Measurements from ENCODE around the gene ROR1. TPM values are rescaled to one million over a fixed set of nuclear protein-coding genes. Genes with fewer than 3 reads are reported as not detected.

ROR1 gene
- total and polyA plus RNA-seq, 2 of the 4 experiments (the other 2 are of a cell fraction) = 4.4 to 10.0 TPM

DNA sequence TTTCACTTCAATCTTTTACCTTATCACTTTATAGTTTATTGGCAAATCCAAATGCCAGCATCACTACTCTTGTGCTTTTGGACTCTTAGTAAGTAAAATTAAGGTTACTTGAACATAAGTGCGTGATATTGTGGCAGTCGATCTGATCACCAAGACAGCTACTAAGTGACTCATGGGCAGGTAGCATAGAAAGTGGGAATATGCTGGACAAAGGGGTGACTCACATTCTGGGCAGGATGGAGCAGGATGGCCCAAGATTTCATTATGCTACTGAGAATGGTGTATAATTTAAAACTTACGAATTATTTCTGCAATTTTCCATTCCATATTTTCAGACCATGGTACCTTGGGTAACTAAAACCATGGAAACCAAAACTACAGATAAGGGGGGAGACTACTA is 120.2 kb downstream of the ROR1 start:
- H3K9me3 ChIP-seq (ENCODE audit: control insufficient read depth, insufficient read depth, low read length) = peaks cover 2% of the 10 kb centered on the region
- no peaks in the 10 kb centered on the region; a peak in 1 of 4 replicates for H3K79me1 ChIP-seq (ENCODE audit: low read depth in 1 of 2, low read length in 2 of 2)
- no peaks in the 10 kb centered on the region; the same call in 1 of the 2 replicates for H3K27me3 ChIP-seq (ENCODE audit: control insufficient read depth, insufficient read depth, low read length)
- H3K56ac ChIP-seq (ENCODE audit: extremely low read depth, insufficient read depth, low read length) = no peak overlapping the region
- no TSS peak for BruUV-seq (replicated peaks)
- no peak overlapping the region for H2BK5ac ChIP-seq (ENCODE audit: low read depth, low read length, poor library complexity, severe bottlenecking)
- H4K8ac ChIP-seq (ENCODE audit: low read depth in 2 of 2, low read length in 2 of 2) = no peak overlapping the region
- H3K4me1 ChIP-seq (ENCODE audit: control insufficient read depth, insufficient read depth, low read length) = peaks cover 10% of the 10 kb centered on the region
- no peaks in the 10 kb centered on the region for H3K36me3 ChIP-seq (ENCODE audit: control insufficient read depth, insufficient read depth, low read length)
- H2AK9ac ChIP-seq (replicated peaks; ENCODE audit: low read depth, low read length, poor library complexity) = no peak overlapping the region
- H2BK15ac ChIP-seq (ENCODE audit: low read depth, low read length) = no peak overlapping the region
- no peak overlapping the region for H2BK20ac ChIP-seq (ENCODE audit: low read depth, low read length)
- 80% methylated on average over 1 of the region's 3 CpGs; no CpG with 5 or more reads in 1 of the 2 experiments for WGBS, 2 experiments (ENCODE audit: extremely low coverage in 2 of 2, insufficient read length in 1 of 2)
- H3K14ac ChIP-seq (replicated peaks; ENCODE audit: low read depth, low read length) = 0 out of 2 replicates have a peak overlapping the region, but pooled peaks have one; percentile 30
- CTCF ChIA-PET = interaction anchor here (1.6 kb wide), 1 partner anchor 8 kb away, joined by 4 read pairs; no protein-coding TSS in a partner anchor
- dilution Hi-C loops (cut with HindIII; ENCODE audit: low sequenced_read_pairs, unreplicated experiment) = no loop called here
- TF ChIP-seq POLR2A (IDR thresholded peaks at IDR 0.05; ENCODE audit: low read depth, low read length) (no peak), RCOR1 (IDR thresholded peaks at IDR 0.05; ENCODE audit: insufficient replicate concordance, low read length) (no peak), SMC3 (IDR thresholded peaks at IDR 0.05; ENCODE audit: low read depth, low read length) (no peak), MAFK (IDR thresholded peaks at IDR 0.05; ENCODE audit: low read depth, low read length) (no peak), MAZ (IDR thresholded peaks at IDR 0.05; ENCODE audit: borderline replicate concordance, low read depth, low read length) (no peak), CEBPB (IDR thresholded peaks at IDR 0.05; ENCODE audit: low read depth, low read length) (no peak)
- TF ChIP-seq, protein P1, sequence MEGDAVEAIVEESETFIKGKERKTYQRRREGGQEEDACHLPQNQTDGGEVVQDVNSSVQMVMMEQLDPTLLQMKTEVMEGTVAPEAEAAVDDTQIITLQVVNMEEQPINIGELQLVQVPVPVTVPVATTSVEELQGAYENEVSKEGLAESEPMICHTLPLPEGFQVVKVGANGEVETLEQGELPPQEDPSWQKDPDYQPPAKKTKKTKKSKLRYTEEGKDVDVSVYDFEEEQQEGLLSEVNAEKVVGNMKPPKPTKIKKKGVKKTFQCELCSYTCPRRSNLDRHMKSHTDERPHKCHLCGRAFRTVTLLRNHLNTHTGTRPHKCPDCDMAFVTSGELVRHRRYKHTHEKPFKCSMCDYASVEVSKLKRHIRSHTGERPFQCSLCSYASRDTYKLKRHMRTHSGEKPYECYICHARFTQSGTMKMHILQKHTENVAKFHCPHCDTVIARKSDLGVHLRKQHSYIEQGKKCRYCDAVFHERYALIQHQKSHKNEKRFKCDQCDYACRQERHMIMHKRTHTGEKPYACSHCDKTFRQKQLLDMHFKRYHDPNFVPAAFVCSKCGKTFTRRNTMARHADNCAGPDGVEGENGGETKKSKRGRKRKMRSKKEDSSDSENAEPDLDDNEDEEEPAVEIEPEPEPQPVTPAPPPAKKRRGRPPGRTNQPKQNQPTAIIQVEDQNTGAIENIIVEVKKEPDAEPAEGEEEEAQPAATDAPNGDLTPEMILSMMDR (conservative IDR thresholded peaks at IDR 0.05; ENCODE audit: low read depth, low read length) = no peak
- H3K9me1 ChIP-seq (ENCODE audit: insufficient read depth, low read length) = peaks cover 3% of the 10 kb centered on the region; the same call in 1 of the 2 replicates
- ATAC-seq (ENCODE audit: low read depth) (no peak), DNase-seq (no peak)
- no peaks in the 10 kb centered on the region for H4K20me1 ChIP-seq (ENCODE audit: insufficient read depth, low read length)
- H4K91ac ChIP-seq (ENCODE audit: insufficient read depth, low read depth, low read length) = no peak overlapping the region
- no peak overlapping the region for H2AFZ ChIP-seq (replicated peaks; ENCODE audit: low read length, poor library complexity)
- POLR2A ChIA-PET (ENCODE audit: unreplicated experiment) = no interaction called here
- no peak overlapping the region for H3K23ac ChIP-seq (ENCODE audit: low read depth, low read length)
- H2AK5ac ChIP-seq (ENCODE audit: low read depth, low read length) = no peak overlapping the region
- no peak overlapping the region for H4K5ac ChIP-seq (ENCODE audit: low read depth, low read length)
- no peak overlapping the region for H2BK120ac ChIP-seq (ENCODE audit: low read depth, low read length)
- H3K9ac ChIP-seq (ENCODE audit: low read depth, low read length) = no peak overlapping the region
- in situ Hi-C loops (cut with MboI; ENCODE audit: low sequenced_read_pairs) = no loop called here
- H3K4me3 ChIP-seq (ENCODE audit: insufficient read depth, low read depth, low read length) = no peak overlapping the region
- H3K4ac ChIP-seq (ENCODE audit: low read depth, low read length) = no peak overlapping the region
- intact Hi-C loops (cut with micrococcal nuclease) = no loop called here
- H3K27ac ChIP-seq (ENCODE audit: insufficient read depth, low read length) = no peak overlapping the region
- no peak overlapping the region for H3K18ac ChIP-seq (ENCODE audit: low read depth, low read length)
- no peak overlapping the region for H3K4me2 ChIP-seq (ENCODE audit: low read depth, low read length)
